Measurements from ENCODE around the gene NME3. TPM values are rescaled to one million over a fixed set of nuclear protein-coding genes. Genes with fewer than 3 reads are reported as not detected.
A peak's percentile ranks its signal among the peaks of the same experiment; 100 is the strongest.

The NME3 gene
- total and polyA plus RNA-seq, 9 of the 15 experiments (the other 6 are each of a cell fraction or from before 2014, with no cell fraction given) = 0.68 to 76.3 (median 11.5) TPM

- no peaks in the 10 kb centered on the region for H4K20me1 ChIP-seq (replicated peaks; ENCODE audit: control insufficient read depth, insufficient read depth, low read length)
- intact Hi-C loops (cut with micrococcal nuclease) = no loop called here
- in situ Hi-C loops (cut with MboI) = no loop called here
- no peak overlapping the region for H3K9ac ChIP-seq (ENCODE audit: insufficient read depth in 1 of 2, low read depth in 2 of 2, low read length in 2 of 2)
- no peaks in the 10 kb centered on the region for H3K9me3 ChIP-seq (replicated peaks; ENCODE audit: control insufficient read depth, insufficient read depth, low read depth, low read length)
- no peak for DNase-seq (ENCODE audit: extremely low read depth in 1 of 4, low spot score in 3 of 4)
- H2AFZ ChIP-seq (ENCODE audit: low read depth, low read length) = no peak overlapping the region
- no peak for FAIRE-seq
- H3K9me1 ChIP-seq (ENCODE audit: control insufficient read depth, insufficient read depth, low read length) = no peaks in the 10 kb centered on the region
- H3K79me2 ChIP-seq (ENCODE audit: control insufficient read depth, insufficient read depth, low read length) = peaks cover 1% of the 10 kb centered on the region; the same call in 1 of the 3 replicates
- peaks cover 31% of the 10 kb centered on the region; the same call in 1 of the 3 replicates for H3K36me3 ChIP-seq (ENCODE audit: control insufficient read depth, insufficient read depth, low read length)
- BruUV-seq (replicated peaks) = no TSS peak
- ChIA-PET CTCF (ENCODE audit: low intra/inter-chr PET ratio) (no interaction called here), POLR2A (interaction anchor here (0.5 to 1.3 kb wide), 6 partner anchors 7 to 172 kb away, joined by 3 to 7 read pairs (median 4); partner anchors contain the start of genes NUBP2 and SPSB3)
- H3K4me1 ChIP-seq (replicated peaks in 1 of 2; ENCODE audit: control insufficient read depth in 2 of 2, insufficient read depth in 2 of 2, low read length in 2 of 2) = peaks cover 0 to 62% of the 10 kb centered on the region in 2 experiments; a peak in 2 of 5 replicates
- H3K4me2 ChIP-seq (ENCODE audit: insufficient read depth, low read length) = no peak overlapping the region
- no peaks in the 10 kb centered on the region for H3K27me3 ChIP-seq (ENCODE audit: control insufficient read depth in 2 of 2, insufficient read depth in 2 of 2, low read length in 2 of 2)
- WGBS (ENCODE audit: insufficient coverage, low coverage, missing lambda C conversion rate) = 87% methylated on average over 33 of the region's 59 CpGs
- ATAC-seq = no peak; the same call in 2 of the 3 replicates
- TF ChIP-seq KHSRP (IDR thresholded peaks at IDR 0.05) (no peak), COPS2 (conservative IDR thresholded peaks at IDR 0.05) (no peak), HNRNPL (IDR thresholded peaks at IDR 0.05; ENCODE audit: low read depth, low read length) (0 out of 2 replicates have a peak, but pooled peaks have one; percentile 2), ZNF395 (CRISPR knock-in tag; IDR thresholded peaks at IDR 0.05) (no peak), CBX2 (IDR thresholded peaks at IDR 0.05; ENCODE audit: insufficient read depth, low read length, poor library complexity, severe bottlenecking) (no peak), ZNF140 (CRISPR knock-in tag; IDR thresholded peaks at IDR 0.05) (no peak)
- no peak overlapping the region for H3K27ac ChIP-seq (ENCODE audit: extremely low read depth, low read depth, low read length)
- no peak overlapping the region for H3K4me3 ChIP-seq
Measured at GRCh38 chr16:1791943-1792812, 20.8 kb upstream of the NME3 start.
